IMR-90 (cell line): ENCODE data around the gene SEMA4D. TPM values are rescaled to one million over a fixed set of nuclear protein-coding genes. Genes with fewer than 3 reads are reported as not detected.

Experiments used
- ATAC-seq: fragments of 200-7000 bp; cut with Tn5 transposase; 2 replicates; pipeline ENCODE4 v1.9.1; 2020; ENCODE audit warnings: low read depth, mild to moderate bottlenecking, moderate library complexity
- BruUV-seq: library from RNA; stranded (reverse); fragments of 400-500 nt; replicated peaks from 2 replicates; lab custom pipeline; 2021; lab: Mats Ljungman, UMichigan
- CTCF ChIA-PET: fragments of 300-600 bp; formaldehyde crosslinking; extraction: SDS; loops from one replicate; lab custom pipeline; 2021; ENCODE audit warnings: antibody characterized with exemption; lab: Yijun Ruan, JAX
- POLR2A ChIA-PET: fragments of 300-600 bp; sonication (Branson Sonifier 250); formaldehyde crosslinking; loops from one replicate; lab custom pipeline; 2022; ENCODE audit warnings: antibody characterized with exemption; ENCODE audit not compliant: unreplicated experiment; lab: Charles Lee
- DNase-seq: peaks from one replicate; pipeline ENCODE4 v3.0.0; 2013
- H2AFZ ChIP-seq: replicated peaks from 2 replicates; pipeline ENCODE3; 2013; ENCODE audit warnings: low read length, mild to moderate bottlenecking; ENCODE audit not compliant: poor library complexity
- H2AK5ac ChIP-seq: 2 replicates; pipeline ENCODE4 v1.6.1; 2013; ENCODE audit warnings: low read depth, low read length, inconsistent platforms
- H2AK9ac ChIP-seq: replicated peaks from 2 replicates; pipeline ENCODE3; 2013; ENCODE audit warnings: mild to moderate bottlenecking, low read depth, low read length, moderate library complexity; ENCODE audit not compliant: poor library complexity
- H2BK120ac ChIP-seq: 2 replicates; pipeline ENCODE4 v1.6.1; 2013; ENCODE audit warnings: low read depth, low read length, inconsistent platforms
- H2BK15ac ChIP-seq: 3 replicates; pipeline ENCODE4 v1.6.1; 2013; ENCODE audit warnings: low read depth, low read length, inconsistent platforms
- H2BK20ac ChIP-seq: 2 replicates; pipeline ENCODE4 v1.6.1; 2013; ENCODE audit warnings: low read depth, mild to moderate bottlenecking, inconsistent platforms, low read length, moderate library complexity
- H2BK5ac ChIP-seq: 2 replicates; pipeline ENCODE4 v1.6.1; 2013; ENCODE audit warnings: mild to moderate bottlenecking, low read depth, low read length, inconsistent platforms; ENCODE audit not compliant: poor library complexity, severe bottlenecking
- H3K14ac ChIP-seq: replicated peaks from 2 replicates; pipeline ENCODE4 v1.6.1; 2013; ENCODE audit warnings: low read depth, low read length, inconsistent platforms
- H3K18ac ChIP-seq: 2 replicates; pipeline ENCODE4 v1.6.1; 2013; ENCODE audit warnings: low read depth, low read length, control low read depth
- H3K23ac ChIP-seq: 2 replicates; pipeline ENCODE4 v1.6.1; 2013; ENCODE audit warnings: low read depth, low read length, inconsistent platforms
- H3K27ac ChIP-seq: 2 replicates; pipeline ENCODE4 v1.5.1; 2013; ENCODE audit warnings: mild to moderate bottlenecking, control low read depth, low read length; ENCODE audit not compliant: insufficient read depth
- H3K27me3 ChIP-seq: 2 replicates; pipeline ENCODE4 v1.6.1; 2013; ENCODE audit warnings: low read length; ENCODE audit not compliant: control insufficient read depth, insufficient read depth
- H3K36me3 ChIP-seq: 2 replicates; pipeline ENCODE4 v1.6.1; 2013; ENCODE audit warnings: low read length, mixed read lengths; ENCODE audit not compliant: control insufficient read depth, insufficient read depth
- H3K4ac ChIP-seq: 2 replicates; pipeline ENCODE4 v1.6.1; 2013; ENCODE audit warnings: low read depth, low read length, inconsistent platforms
- H3K4me1 ChIP-seq: 2 replicates; pipeline ENCODE4 v1.6.1; 2013; ENCODE audit warnings: low read length, mixed read lengths; ENCODE audit not compliant: control insufficient read depth, insufficient read depth
- H3K4me2 ChIP-seq: 2 replicates; pipeline ENCODE4 v1.6.1; 2013; ENCODE audit warnings: low read depth, mild to moderate bottlenecking, control low read depth, low read length, moderate library complexity
- H3K4me3 ChIP-seq: 2 replicates; pipeline ENCODE4 v1.5.1; 2013; ENCODE audit warnings: low read depth, mild to moderate bottlenecking, control low read depth, low read length, moderate library complexity; ENCODE audit not compliant: insufficient read depth
- H3K56ac ChIP-seq: 2 replicates; pipeline ENCODE4 v1.6.1; 2013; ENCODE audit warnings: low read length, inconsistent platforms; ENCODE audit not compliant: insufficient read depth; ENCODE audit errors: extremely low read depth
- H3K79me1 ChIP-seq, 2 experiments: 2 replicates each; pipeline ENCODE4 v1.6.1; 2013; ENCODE audit warnings: low read length in 2 of 2, inconsistent platforms in 1 of 2, low read depth in 1 of 2
- H3K9ac ChIP-seq: 2 replicates; pipeline ENCODE4 v1.6.1; 2013; ENCODE audit warnings: low read depth, low read length, control low read depth
- H3K9me1 ChIP-seq: 2 replicates; pipeline ENCODE4 v1.6.1; 2013; ENCODE audit warnings: low read length, inconsistent platforms; ENCODE audit not compliant: insufficient read depth
- H3K9me3 ChIP-seq: 2 replicates; pipeline ENCODE4 v1.6.1; 2013; ENCODE audit warnings: low read length; ENCODE audit not compliant: control insufficient read depth, insufficient read depth
- H4K20me1 ChIP-seq: 2 replicates; pipeline ENCODE4 v1.6.1; 2013; ENCODE audit warnings: low read length, inconsistent platforms; ENCODE audit not compliant: insufficient read depth
- H4K5ac ChIP-seq: 2 replicates; pipeline ENCODE4 v1.6.1; 2013; ENCODE audit warnings: mild to moderate bottlenecking, low read depth, low read length, control low read depth
- H4K8ac ChIP-seq, 2 experiments: 2 replicates each; pipeline ENCODE4 v1.6.1; 2013; ENCODE audit warnings: low read depth in 2 of 2, low read length in 2 of 2, control low read depth in 1 of 2, inconsistent platforms in 1 of 2
- H4K91ac ChIP-seq: 2 replicates; pipeline ENCODE4 v1.6.1; 2013; ENCODE audit warnings: low read depth, low read length, inconsistent platforms; ENCODE audit not compliant: insufficient read depth
- CEBPB ChIP-seq: IDR thresholded peaks from 2 replicates; pipeline ENCODE4 v1.6.1; 2012; ENCODE audit warnings: low read depth, low read length, improper control_type of control experiment
- FOS ChIP-seq: fragments of 150-350 bp; IDR thresholded peaks from 2 replicates; pipeline ENCODE4 v1.6.1; 2016; ENCODE audit warnings: low read depth, low read length
- MAFK ChIP-seq: IDR thresholded peaks from 2 replicates; pipeline ENCODE4 v1.6.1; 2012; ENCODE audit warnings: low read depth, low read length, improper control_type of control experiment
- MAZ ChIP-seq: IDR thresholded peaks from 2 replicates; pipeline ENCODE4 v1.6.1; 2012; ENCODE audit warnings: low read depth, mild to moderate bottlenecking, low read length, improper control_type of control experiment, moderate library complexity, borderline replicate concordance
- MXI1 ChIP-seq: IDR thresholded peaks from 2 replicates; pipeline ENCODE4 v1.6.1; 2012; ENCODE audit warnings: low read depth, mild to moderate bottlenecking, low read length, moderate library complexity, borderline replicate concordance
- NFE2L2 ChIP-seq: fragments of 150-350 bp; IDR thresholded peaks from 2 replicates; pipeline ENCODE4 v1.6.1; 2016; ENCODE audit warnings: low read depth, mild to moderate bottlenecking, low read length
- RCOR1 ChIP-seq: IDR thresholded peaks from 2 replicates; pipeline ENCODE4 v1.6.1; 2012; ENCODE audit warnings: mild to moderate bottlenecking, low read length, improper control_type of control experiment; ENCODE audit not compliant: insufficient replicate concordance
- RFX5 ChIP-seq: IDR thresholded peaks from 2 replicates; pipeline ENCODE4 v1.8.0; 2012; ENCODE audit warnings: low read depth, mild to moderate bottlenecking, low read length, moderate library complexity
- WGBS, 2 experiments: methylation state at CpG; one replicate each; pipeline versions ENCODE4 v1.1.5 to v1.1.7; 2013; ENCODE audit warnings: missing lambda C conversion rate in 2 of 2; ENCODE audit not compliant: insufficient read length in 1 of 2; ENCODE audit errors: extremely low coverage in 2 of 2; 5-methylcytosine and 5-hydroxymethylcytosine counted together
- dilution Hi-C: fragments of 300-500 bp; cut with HindIII; formaldehyde crosslinking; loops from one replicate; pipeline ENCODE4 v1.14.3; 2018; ENCODE audit warnings: low sequenced_read_pairs; ENCODE audit not compliant: unreplicated experiment
- in situ Hi-C: fragments of 300-500 bp; cut with MboI; formaldehyde crosslinking; loops from 3 replicates; pipeline ENCODE4 v1.14.3; 2019; ENCODE audit warnings: low sequenced_read_pairs, inconsistent platforms, mixed read lengths
- intact Hi-C: fragments of 100-400 bp; cut with micrococcal nuclease; formaldehyde crosslinking; loops from 2 replicates; pipeline ENCODE4 v1.10.0; 2022
- polyA plus RNA-seq, 3 experiments: library from polyadenylated mRNA; depleted of rRNA; stranded (reverse); fragments of >200 nt; gene quantifications; 2 replicates each; pipeline ENCODE4 v1.2.3, GENCODE V29; 2012; ENCODE audit warnings: low replicate concordance in 1 of 3
- total RNA-seq: library from RNA; depleted of rRNA; stranded (reverse); fragments of >200 nt; gene quantifications from 2 replicates; pipeline ENCODE4 v1.2.3, GENCODE V29; 2012
- TF ChIP-seq, protein P1 (sequence below): fragments of 150-350 bp; IDR thresholded peaks from 2 replicates; pipeline ENCODE4 v1.6.1; 2016; ENCODE audit warnings: low read depth, mild to moderate bottlenecking, low read length, moderate library complexity, borderline replicate concordance

The SEMA4D gene
- total and polyA plus RNA-seq, 2 of the 4 experiments (the other 2 are of a cell fraction): 0.90 to 1.5 TPM

DNA sequence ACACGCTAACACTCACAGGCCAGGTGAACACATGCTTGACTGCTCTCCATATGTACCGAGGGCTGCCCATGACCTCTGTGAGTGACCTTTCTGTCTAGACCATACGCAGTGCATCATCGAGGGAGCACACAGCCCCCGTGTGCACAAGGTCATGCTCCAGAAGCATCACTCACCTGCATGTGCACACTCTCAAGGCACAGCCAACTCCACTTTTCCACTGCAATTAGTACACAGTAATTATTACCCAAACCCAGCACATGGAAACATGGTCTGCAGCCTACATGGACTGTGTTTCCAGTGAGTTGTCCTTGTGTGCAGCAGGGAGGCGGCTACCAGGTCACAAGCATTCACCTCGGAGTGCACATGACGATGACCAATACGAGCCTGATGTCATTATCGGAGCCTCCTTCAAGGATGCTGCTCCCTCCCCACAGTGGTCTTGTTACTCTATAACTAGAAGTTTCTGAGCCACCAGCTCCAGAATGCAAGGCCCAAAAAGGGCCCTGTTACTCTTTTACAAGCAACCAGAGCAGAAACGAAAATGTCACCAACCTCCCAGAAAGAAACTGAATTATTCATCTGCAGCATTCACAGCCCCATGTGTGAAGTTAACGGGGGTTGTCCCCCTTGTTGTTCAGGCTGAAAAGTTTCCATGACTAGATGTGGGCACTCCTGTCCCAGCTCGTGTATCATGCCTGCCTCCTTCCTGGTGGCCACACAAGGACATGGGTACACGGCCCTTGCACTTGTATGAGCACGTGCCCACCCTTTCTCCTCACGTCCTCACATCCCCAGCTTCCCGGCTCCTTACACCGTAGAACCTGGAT is 31.2 kb downstream of the SEMA4D start:
- in situ Hi-C loops (no loop called here), dilution Hi-C loops (no loop called here), intact Hi-C loops (no loop called here)
- Histone ChIP-seq H3K23ac (no peak overlapping the region), H3K27ac (no peak overlapping the region), H3K36me3 (no peaks in the 10 kb centered on the region), H2AK5ac (peak overlapping the region; percentile 64; the same call in 1 of the 2 replicates), H2BK15ac (no peak overlapping the region), H3K14ac (0 out of 2 replicates have a peak overlapping the region, but pooled peaks have one; percentile 27), H3K27me3 (no peaks in the 10 kb centered on the region), H2BK5ac (no peak overlapping the region), H4K8ac (no peak overlapping the region), H3K9me3 (no peaks in the 10 kb centered on the region), H4K5ac (no peak overlapping the region), H2AFZ (no peak overlapping the region), H3K18ac (no peak overlapping the region), H3K56ac (no peak overlapping the region), H4K20me1 (peaks cover 2% of the 10 kb centered on the region; the same call in 1 of the 2 replicates), H3K4me2 (no peak overlapping the region), H3K79me1 (0 out of 4 replicates have a peak, but pooled peaks cover 0 to 2% of the 10 kb centered on the region in 2 experiments), H3K4me3 (no peak overlapping the region), H2BK20ac (no peak overlapping the region), H3K4me1 (peaks cover 10% of the 10 kb centered on the region), H2BK120ac (no peak overlapping the region; the same call in 1 of the 2 replicates), H4K91ac (no peak overlapping the region), H3K9me1 (no peaks in the 10 kb centered on the region; the same call in 1 of the 2 replicates), H3K9ac (no peak overlapping the region), H2AK9ac (no peak overlapping the region), H3K4ac (no peak overlapping the region)
- no peak for DNase-seq
- POLR2A ChIA-PET: no interaction called here
- BruUV-seq: no TSS peak
- ATAC-seq: no peak
- CTCF ChIA-PET: interaction anchor here (1.2 kb wide), 1 partner anchor 43 kb away, joined by 3 read pairs; no protein-coding TSS in a partner anchor
- TF ChIP-seq MAZ (no peak), MAFK (no peak), FOS (no peak), RCOR1 (no peak), RFX5 (no peak), CEBPB (no peak), MXI1 (no peak), NFE2L2 (no peak)
- TF ChIP-seq, protein P1, sequence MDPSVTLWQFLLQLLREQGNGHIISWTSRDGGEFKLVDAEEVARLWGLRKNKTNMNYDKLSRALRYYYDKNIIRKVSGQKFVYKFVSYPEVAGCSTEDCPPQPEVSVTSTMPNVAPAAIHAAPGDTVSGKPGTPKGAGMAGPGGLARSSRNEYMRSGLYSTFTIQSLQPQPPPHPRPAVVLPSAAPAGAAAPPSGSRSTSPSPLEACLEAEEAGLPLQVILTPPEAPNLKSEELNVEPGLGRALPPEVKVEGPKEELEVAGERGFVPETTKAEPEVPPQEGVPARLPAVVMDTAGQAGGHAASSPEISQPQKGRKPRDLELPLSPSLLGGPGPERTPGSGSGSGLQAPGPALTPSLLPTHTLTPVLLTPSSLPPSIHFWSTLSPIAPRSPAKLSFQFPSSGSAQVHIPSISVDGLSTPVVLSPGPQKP: no peak
- 82% methylated on average over 6 of the region's 18 CpGs; no CpG with 5 or more reads in 1 of the 2 experiments for WGBS, 2 experiments
